ENCODE measurements around the gene RASSF8. TPM values are rescaled to one million over a fixed set of nuclear protein-coding genes. Genes with fewer than 3 reads are reported as not detected.

Gene RASSF8
- total RNA-seq, 1 donor from 2014 or later, result 50.5 TPM

- peaks cover 16% of the 10 kb centered on the region for H3K4me1 Mint-ChIP-seq
- H3K9me3 Mint-ChIP-seq, result no peaks in the 10 kb centered on the region
- no peak overlapping the region for H3K27ac Mint-ChIP-seq (ENCODE audit: unreplicated experiment)
- DNase-seq (ENCODE audit: low read depth, low spot score), result no peak
- H3K36me3 Mint-ChIP-seq (ENCODE audit: low read depth), result no peaks in the 10 kb centered on the region
- no peak for TF ChIP-seq CTCF (conservative IDR thresholded peaks at IDR 0.05)
- H3K27me3 Mint-ChIP-seq (ENCODE audit: low read depth), result peaks cover 49% of the 10 kb centered on the region
- H3K4me3 Mint-ChIP-seq, result peak overlapping the region; percentile 70
Measured at GRCh38 chr12:26112232-26112631, 153.8 kb downstream of the RASSF8 start.

GRCh38 chr12:26112703-26113147, 154.2 kb downstream of the RASSF8 start:
- no peak for TF ChIP-seq CTCF (conservative IDR thresholded peaks at IDR 0.05)
- H3K27ac Mint-ChIP-seq (ENCODE audit: unreplicated experiment), result no peak overlapping the region
- peaks cover 16% of the 10 kb centered on the region for H3K4me1 Mint-ChIP-seq
- H3K4me3 Mint-ChIP-seq, result peak overlapping the region; percentile 70
- no peaks in the 10 kb centered on the region for H3K36me3 Mint-ChIP-seq (ENCODE audit: low read depth)
- no peak for DNase-seq (ENCODE audit: low read depth, low spot score)
- peaks cover 53% of the 10 kb centered on the region for H3K27me3 Mint-ChIP-seq (ENCODE audit: low read depth)
- H3K9me3 Mint-ChIP-seq, result no peaks in the 10 kb centered on the region

GRCh38 chr12:26113181-26113654, 154.7 kb downstream of the RASSF8 start:
- peaks cover 16% of the 10 kb centered on the region for H3K4me1 Mint-ChIP-seq
- H3K9me3 Mint-ChIP-seq, result no peaks in the 10 kb centered on the region
- peaks cover 56% of the 10 kb centered on the region for H3K27me3 Mint-ChIP-seq (ENCODE audit: low read depth)
- no peak for DNase-seq (ENCODE audit: low read depth, low spot score)
- no peak for TF ChIP-seq CTCF (conservative IDR thresholded peaks at IDR 0.05)
- peak overlapping the region; percentile 70 for H3K4me3 Mint-ChIP-seq
- no peak overlapping the region for H3K27ac Mint-ChIP-seq (ENCODE audit: unreplicated experiment)
- no peaks in the 10 kb centered on the region for H3K36me3 Mint-ChIP-seq (ENCODE audit: low read depth)

GRCh38 chr12:26113853-26114719, 155.6 kb downstream of the RASSF8 start:
- Mint-ChIP-seq H3K36me3 (ENCODE audit: low read depth) (no peaks in the 10 kb centered on the region), H3K9me3 (no peaks in the 10 kb centered on the region), H3K27me3 (ENCODE audit: low read depth) (peaks cover 59% of the 10 kb centered on the region), H3K4me1 (peaks cover 16% of the 10 kb centered on the region), H3K27ac (ENCODE audit: unreplicated experiment) (no peak overlapping the region), H3K4me3 (peak overlapping the region; percentile 73)
- peak; percentile 64 for TF ChIP-seq CTCF (conservative IDR thresholded peaks at IDR 0.05)
- peak; percentile 67 for DNase-seq (ENCODE audit: low read depth, low spot score)

GRCh38 chr12:26114720-26115401, 156.4 kb downstream of the RASSF8 start:
- Mint-ChIP-seq H3K4me3 (peak overlapping the region; percentile 73), H3K27me3 (ENCODE audit: low read depth) (peaks cover 62% of the 10 kb centered on the region), H3K36me3 (ENCODE audit: low read depth) (no peaks in the 10 kb centered on the region), H3K27ac (ENCODE audit: unreplicated experiment) (no peak overlapping the region), H3K9me3 (no peaks in the 10 kb centered on the region), H3K4me1 (peaks cover 16% of the 10 kb centered on the region)
- TF ChIP-seq CTCF (conservative IDR thresholded peaks at IDR 0.05), result no peak
- no peak for DNase-seq (ENCODE audit: low read depth, low spot score)
